ENCODE measurements around the gene PRR30. TPM values are rescaled to one million over a fixed set of nuclear protein-coding genes. Genes with fewer than 3 reads are reported as not detected.

PRR30 gene
- total RNA-seq, 2 donors from 2014 or later: 1.1 TPM; not detected in 1

DNA sequence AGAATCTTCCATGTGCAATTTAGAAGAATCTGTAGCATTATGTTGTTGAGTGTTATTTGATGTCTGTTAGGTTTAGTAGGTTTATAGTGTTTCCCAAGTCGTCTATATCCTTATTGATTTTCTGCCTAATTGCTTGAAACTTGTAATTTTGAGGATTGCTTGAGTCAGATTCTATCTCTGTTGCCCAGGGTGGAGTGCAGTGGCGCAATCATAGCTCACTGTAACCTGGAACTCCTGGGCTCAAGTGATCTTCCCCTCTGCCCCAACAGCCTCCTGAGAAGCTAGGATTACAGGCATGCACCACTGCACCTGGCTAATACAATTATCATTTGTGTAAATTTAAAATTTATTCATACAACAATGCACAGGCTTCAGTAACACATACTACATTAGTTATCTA lies 6.5 kb upstream of the PRR30 start:
- 59% methylated on average over 2 of the region's 2 CpGs for WGBS
- H3K36me3 ChIP-seq: no peaks in the 10 kb centered on the region

DNA sequence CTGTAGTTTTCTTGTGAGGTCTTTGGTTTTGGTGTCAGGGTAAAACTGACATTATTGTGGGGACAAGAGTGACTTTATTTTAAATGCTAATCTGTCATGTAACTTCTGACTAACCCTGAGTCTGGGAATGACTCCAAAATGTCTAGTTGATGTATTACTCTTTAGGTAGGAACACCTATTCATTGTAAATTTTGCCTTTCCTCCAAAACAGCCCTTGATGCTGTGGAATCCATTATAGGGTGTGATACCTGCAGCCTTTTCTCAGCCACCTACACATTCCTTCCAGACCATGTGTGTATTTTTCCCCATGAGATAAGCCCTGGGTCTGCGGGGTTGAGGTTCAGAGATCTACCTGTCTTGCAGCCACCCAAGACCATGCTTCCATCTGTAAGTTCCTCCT lies 4.1 kb upstream of the PRR30 start:
- Histone ChIP-seq H3K27ac (no peak overlapping the region), H3K36me3 (no peaks in the 10 kb centered on the region), H3K27me3 (replicated peaks; ENCODE audit: insufficient read depth) (no peaks in the 10 kb centered on the region), H3K4me1 (replicated peaks) (no peaks in the 10 kb centered on the region), H3K4me3 (no peak overlapping the region), H3K9me3 (no peaks in the 10 kb centered on the region)
- intact Hi-C loops (cut with DNase I): no loop called here
- TF ChIP-seq, protein P1, sequence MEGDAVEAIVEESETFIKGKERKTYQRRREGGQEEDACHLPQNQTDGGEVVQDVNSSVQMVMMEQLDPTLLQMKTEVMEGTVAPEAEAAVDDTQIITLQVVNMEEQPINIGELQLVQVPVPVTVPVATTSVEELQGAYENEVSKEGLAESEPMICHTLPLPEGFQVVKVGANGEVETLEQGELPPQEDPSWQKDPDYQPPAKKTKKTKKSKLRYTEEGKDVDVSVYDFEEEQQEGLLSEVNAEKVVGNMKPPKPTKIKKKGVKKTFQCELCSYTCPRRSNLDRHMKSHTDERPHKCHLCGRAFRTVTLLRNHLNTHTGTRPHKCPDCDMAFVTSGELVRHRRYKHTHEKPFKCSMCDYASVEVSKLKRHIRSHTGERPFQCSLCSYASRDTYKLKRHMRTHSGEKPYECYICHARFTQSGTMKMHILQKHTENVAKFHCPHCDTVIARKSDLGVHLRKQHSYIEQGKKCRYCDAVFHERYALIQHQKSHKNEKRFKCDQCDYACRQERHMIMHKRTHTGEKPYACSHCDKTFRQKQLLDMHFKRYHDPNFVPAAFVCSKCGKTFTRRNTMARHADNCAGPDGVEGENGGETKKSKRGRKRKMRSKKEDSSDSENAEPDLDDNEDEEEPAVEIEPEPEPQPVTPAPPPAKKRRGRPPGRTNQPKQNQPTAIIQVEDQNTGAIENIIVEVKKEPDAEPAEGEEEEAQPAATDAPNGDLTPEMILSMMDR (IDR thresholded peaks at IDR 0.05): no peak
- no peak for TF ChIP-seq POLR2AphosphoS5 (IDR thresholded peaks at IDR 0.05)
- TF ChIP-seq POLR2A (IDR thresholded peaks at IDR 0.05): no peak
- DNase-seq (ENCODE audit: low spot score): no peak
- WGBS: 52% methylated on average over 1 of the region's 1 CpG

More for the DNA sequence above, 6.5 kb upstream of the PRR30 start:
- Histone ChIP-seq H3K4me3 (no peak overlapping the region), H3K4me1 (replicated peaks) (no peaks in the 10 kb centered on the region), H3K9me3 (no peaks in the 10 kb centered on the region), H3K27ac (no peak overlapping the region), H3K27me3 (replicated peaks; ENCODE audit: insufficient read depth) (no peaks in the 10 kb centered on the region)
- no peak for DNase-seq (ENCODE audit: low spot score)
- TF ChIP-seq, protein P1 (IDR thresholded peaks at IDR 0.05): no peak
- no peak for TF ChIP-seq POLR2A (IDR thresholded peaks at IDR 0.05)
- intact Hi-C loops (cut with DNase I): no loop called here

DNA sequence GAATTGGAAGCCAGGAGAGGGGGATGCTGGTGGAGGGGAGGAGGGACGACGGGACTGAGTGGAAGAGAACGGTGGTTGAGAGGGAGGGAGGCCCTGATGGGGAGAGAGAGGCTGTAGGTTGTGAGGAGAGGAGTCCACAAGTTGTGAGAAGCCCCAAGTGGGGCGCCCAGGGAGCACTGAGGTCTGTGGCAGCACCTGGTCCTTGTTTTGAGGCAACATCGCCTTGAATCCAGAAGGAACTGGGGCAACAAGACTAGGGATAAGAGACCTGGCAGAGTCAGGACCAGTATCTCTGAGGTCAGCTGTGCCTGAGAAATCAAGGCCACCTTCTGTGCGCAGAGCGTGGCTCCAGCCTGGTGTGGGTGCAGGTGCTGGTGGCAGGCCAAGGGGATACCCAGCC lies 1.1 kb downstream of the PRR30 start:
- 82% methylated on average over 7 of the region's 7 CpGs for WGBS
- no peaks in the 10 kb centered on the region for H3K9me3 ChIP-seq
- no peaks in the 10 kb centered on the region for H3K36me3 ChIP-seq
- no peak overlapping the region for H3K27ac ChIP-seq
- intact Hi-C loops (cut with DNase I): no loop called here
- no peak overlapping the region for H3K4me3 ChIP-seq
- TF ChIP-seq POLR2AphosphoS5 (IDR thresholded peaks at IDR 0.05) (no peak), POLR2A (IDR thresholded peaks at IDR 0.05) (no peak)
- TF ChIP-seq, protein P1 (IDR thresholded peaks at IDR 0.05): no peak
- H3K4me1 ChIP-seq (replicated peaks): peaks cover 5% of the 10 kb centered on the region
- no peaks in the 10 kb centered on the region for H3K27me3 ChIP-seq (replicated peaks; ENCODE audit: insufficient read depth)
- DNase-seq (ENCODE audit: low spot score): no peak

DNA sequence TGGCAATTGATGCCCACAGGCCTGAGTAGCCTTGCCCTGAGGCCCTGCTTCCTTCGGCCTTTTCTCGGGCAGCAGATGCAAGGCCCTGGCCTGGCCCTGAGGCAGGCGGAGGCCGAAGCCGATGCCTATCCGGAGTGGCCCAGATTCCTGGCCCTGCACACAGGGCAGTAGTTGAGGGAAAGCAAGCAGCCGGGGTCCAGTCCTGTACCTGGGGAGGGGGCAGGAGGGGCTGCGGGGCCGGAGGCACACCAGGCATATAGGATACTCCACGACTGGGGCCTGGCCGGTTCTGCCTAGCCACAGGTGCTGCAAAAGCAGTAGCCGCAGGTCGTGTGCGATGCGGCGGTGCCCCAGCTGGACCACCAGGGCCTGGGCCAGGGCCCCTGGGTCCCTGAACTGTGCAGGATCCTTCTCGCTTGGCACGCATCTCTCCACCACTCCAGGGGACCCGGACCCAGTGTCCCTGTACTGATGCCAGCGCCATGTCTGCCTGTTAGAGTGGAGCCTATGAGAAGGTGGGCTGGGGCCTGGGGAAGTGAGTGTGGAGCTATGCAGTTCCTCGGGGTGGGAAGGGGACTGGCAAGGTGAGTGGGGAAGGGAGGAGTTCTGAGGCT lies 1.8 kb downstream of the PRR30 start:
- Histone ChIP-seq H3K4me3 (no peak overlapping the region), H3K4me1 (replicated peaks) (peaks cover 8% of the 10 kb centered on the region), H3K27ac (no peak overlapping the region), H3K36me3 (peaks cover 0 to 4% of the 10 kb centered on the region in 2 donors), H3K27me3 (replicated peaks; ENCODE audit: insufficient read depth) (no peaks in the 10 kb centered on the region), H3K9me3 (no peaks in the 10 kb centered on the region)
- TF ChIP-seq, protein P1 (IDR thresholded peaks at IDR 0.05): no peak
- TF ChIP-seq POLR2A (IDR thresholded peaks at IDR 0.05) (no peak), POLR2AphosphoS5 (IDR thresholded peaks at IDR 0.05) (no peak)
- intact Hi-C loops (cut with DNase I): no loop called here
- WGBS: 86% methylated on average over 20 of the region's 21 CpGs
- no peak for DNase-seq (ENCODE audit: low spot score)

DNA sequence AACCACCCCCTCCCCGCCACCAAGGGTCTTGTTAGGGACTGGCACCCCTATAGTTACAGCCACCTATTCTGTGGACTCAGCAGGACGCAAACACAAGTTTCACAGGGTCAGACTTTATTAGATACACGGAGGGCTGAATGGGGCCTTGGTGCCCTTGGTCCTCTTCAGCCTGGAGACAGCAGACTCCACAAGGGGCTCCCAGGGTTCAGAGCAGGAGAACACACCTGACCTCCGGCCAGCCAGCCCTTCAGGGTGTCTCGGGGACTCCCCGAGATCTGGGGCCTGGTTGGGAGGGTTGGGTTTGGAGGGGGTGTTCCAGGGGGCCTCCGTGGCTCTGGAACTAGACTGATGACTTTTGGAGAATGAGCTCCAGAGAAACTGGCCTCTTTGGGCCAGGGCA lies 2.5 kb downstream of the PRR30 start:
- Histone ChIP-seq H3K27ac (no peak overlapping the region), H3K4me1 (replicated peaks) (peaks cover 8% of the 10 kb centered on the region), H3K9me3 (no peaks in the 10 kb centered on the region), H3K36me3 (peaks cover 6 to 10% of the 10 kb centered on the region in 2 donors), H3K4me3 (no peak overlapping the region), H3K27me3 (replicated peaks; ENCODE audit: insufficient read depth) (no peaks in the 10 kb centered on the region)
- no peak for TF ChIP-seq POLR2AphosphoS5 (IDR thresholded peaks at IDR 0.05)
- TF ChIP-seq, protein P1 (IDR thresholded peaks at IDR 0.05): no peak
- TF ChIP-seq POLR2A (IDR thresholded peaks at IDR 0.05): no peak
- intact Hi-C loops (cut with DNase I): no loop called here
- DNase-seq (ENCODE audit: low spot score): no peak
- 91% methylated on average over 7 of the region's 7 CpGs for WGBS
